Esophagus (tissue), 2 donors: ENCODE measurements around the gene NPFFR1. TPM values are rescaled to one million over a fixed set of nuclear protein-coding genes. Genes with fewer than 3 reads are reported as not detected.

Source experiments
- H3K27ac ChIP-seq, 2 donors: one replicate each; pipeline ENCODE4 v1.5.1; 2013; ENCODE audit warnings: low read depth in 2 of 2, mild to moderate bottlenecking in 2 of 2, inconsistent platforms in 1 of 2, low read length in 1 of 2, moderate library complexity in 1 of 2
- H3K27me3 ChIP-seq, 2 donors: one replicate each; pipeline ENCODE4 v1.6.1; 2013; ENCODE audit warnings: low read length in 2 of 2, control low read depth in 1 of 2, mild to moderate bottlenecking in 1 of 2; ENCODE audit not compliant: insufficient read depth in 2 of 2, control insufficient read depth in 1 of 2
- H3K36me3 ChIP-seq, 2 donors: one replicate each; pipeline ENCODE4 v1.6.1; 2013; ENCODE audit warnings: low read length in 1 of 2; ENCODE audit not compliant: control insufficient read depth in 2 of 2, insufficient read depth in 2 of 2
- H3K4me1 ChIP-seq, 2 donors: one replicate each; pipeline ENCODE4 v1.6.1; 2013; ENCODE audit warnings: low read length in 1 of 2; ENCODE audit not compliant: control insufficient read depth in 2 of 2, insufficient read depth in 2 of 2
- H3K4me3 ChIP-seq, 2 donors: one replicate each; pipeline ENCODE4 v1.5.1; 2013; ENCODE audit warnings: low read length in 2 of 2, mild to moderate bottlenecking in 2 of 2, low read depth in 1 of 2, moderate library complexity in 1 of 2
- H3K9me3 ChIP-seq, 2 donors: one replicate each; pipeline ENCODE4 v1.6.1; 2013; ENCODE audit warnings: mild to moderate bottlenecking in 2 of 2, low read depth in 1 of 2, low read length in 1 of 2, moderate library complexity in 1 of 2; ENCODE audit not compliant: control insufficient read depth in 2 of 2, insufficient read depth in 1 of 2
- WGBS, 2 donors: extraction: QIAGEN DNeasy Blood & Tissue Kit; methylation state at CpG; one replicate each; pipeline ENCODE4 v1.1.7; 2013; 5-methylcytosine and 5-hydroxymethylcytosine counted together
- polyA plus RNA-seq, 2 donors: library from polyadenylated mRNA; stranded (reverse); fragments of 200-250 nt; gene quantifications; one replicate each; pipeline ENCODE4 v1.2.3, GENCODE V29; 2013
- donor health status: healthy with polysubstance abuse.
- donor health status: Bipolar disorder and iron deficiency.

The NPFFR1 gene
- polyA plus RNA-seq, 2 donors = 0.01 to 0.02 TPM

- WGBS, 2 donors = 21 to 23% methylated on average over 1 of the region's 1 CpG
Observed at GRCh38 chr10:70221030-70221429, 62.8 kb downstream of the NPFFR1 start.

DNA sequence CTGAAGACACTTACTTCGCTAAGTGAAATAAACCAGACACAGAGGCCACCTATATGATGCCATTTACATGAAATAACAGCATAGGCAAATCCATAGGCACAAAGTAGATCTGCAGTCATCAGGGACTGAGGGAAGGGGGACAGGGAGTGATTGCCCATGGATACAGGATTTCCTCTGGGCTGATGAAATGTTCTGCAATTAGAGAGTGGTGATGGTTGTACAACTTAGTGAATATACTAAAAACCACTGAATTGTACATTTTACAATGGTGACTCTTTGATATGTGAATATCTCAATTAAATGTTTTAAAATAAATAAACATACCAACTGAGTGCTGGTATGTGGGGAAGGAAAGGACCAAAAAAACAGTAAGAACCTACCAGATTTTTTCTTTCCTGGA is 70.9 kb downstream of the NPFFR1 start:
- no peak overlapping the region for H3K4me3 ChIP-seq
- H3K4me1 ChIP-seq = no peaks in the 10 kb centered on the region
- WGBS, 2 donors = 100% methylated on average over 1 of the region's 1 CpG
- H3K27me3 ChIP-seq = no peaks in the 10 kb centered on the region
- peaks cover 7 to 13% of the 10 kb centered on the region in 2 donors for H3K36me3 ChIP-seq
- H3K9me3 ChIP-seq = no peaks in the 10 kb centered on the region
- no peak overlapping the region for H3K27ac ChIP-seq

More at GRCh38 chr10:70221030-70221429, 62.8 kb downstream of the NPFFR1 start:
- no peaks in the 10 kb centered on the region for H3K4me1 ChIP-seq
- no peaks in the 10 kb centered on the region for H3K9me3 ChIP-seq
- no peak overlapping the region for H3K27ac ChIP-seq
- peaks cover 2 to 3% of the 10 kb centered on the region in 2 donors for H3K36me3 ChIP-seq
- no peak overlapping the region for H3K4me3 ChIP-seq
- H3K27me3 ChIP-seq = no peaks in the 10 kb centered on the region

GRCh38 chr10:70212277-70212676 is 71.5 kb downstream of the NPFFR1 start:
- Histone ChIP-seq H3K9me3 (no peaks in the 10 kb centered on the region), H3K27me3 (no peaks in the 10 kb centered on the region), H3K27ac (no peak overlapping the region), H3K4me1 (no peaks in the 10 kb centered on the region), H3K36me3 (peaks cover 8 to 15% of the 10 kb centered on the region in 2 donors), H3K4me3 (no peak overlapping the region)

- 97% methylated on average over 4 to 5 of the region's 5 CpGs for WGBS, 2 donors
- no peaks in the 10 kb centered on the region for H3K4me1 ChIP-seq
- H3K4me3 ChIP-seq = no peak overlapping the region
- H3K27me3 ChIP-seq = no peaks in the 10 kb centered on the region
- H3K36me3 ChIP-seq = peaks cover 9 to 17% of the 10 kb centered on the region in 2 donors
- no peaks in the 10 kb centered on the region for H3K9me3 ChIP-seq
- H3K27ac ChIP-seq = no peak overlapping the region
Observed at GRCh38 chr10:70206762-70207161, 77.0 kb downstream of the NPFFR1 start.

DNA sequence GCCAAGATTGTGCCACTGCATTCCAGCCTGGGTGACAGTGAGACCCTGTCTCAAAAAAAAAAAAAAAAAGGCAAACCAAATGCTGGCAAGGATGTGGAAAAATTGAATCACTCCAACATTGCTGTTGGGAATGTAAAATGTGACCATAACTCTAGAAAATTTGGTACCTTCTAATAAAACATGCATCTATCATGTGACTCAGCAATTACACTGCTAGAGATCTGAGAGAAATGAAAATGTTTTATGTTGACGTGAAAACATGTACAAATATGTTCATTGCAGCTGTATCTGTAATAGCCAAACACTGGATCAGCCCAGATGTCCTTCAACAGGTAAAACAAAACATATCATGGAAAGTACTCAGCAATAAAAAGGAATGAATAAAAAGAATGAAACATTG is 82.7 kb downstream of the NPFFR1 start:
- H3K27ac ChIP-seq = no peak overlapping the region
- 92 to 93% methylated on average over 1 of the region's 1 CpG for WGBS, 2 donors
- no peaks in the 10 kb centered on the region for H3K4me1 ChIP-seq
- H3K9me3 ChIP-seq = no peaks in the 10 kb centered on the region
- H3K27me3 ChIP-seq = no peaks in the 10 kb centered on the region
- H3K4me3 ChIP-seq = no peak overlapping the region
- H3K36me3 ChIP-seq = peaks cover 7 to 14% of the 10 kb centered on the region in 2 donors

GRCh38 chr10:70198696-70199466 is 84.9 kb downstream of the NPFFR1 start:
- Histone ChIP-seq H3K4me3 (no peak overlapping the region), H3K9me3 (no peaks in the 10 kb centered on the region), H3K27me3 (no peaks in the 10 kb centered on the region), H3K27ac (no peak overlapping the region), H3K36me3 (peaks cover 7 to 10% of the 10 kb centered on the region in 2 donors), H3K4me1 (no peaks in the 10 kb centered on the region)
- 95 to 97% methylated on average over 5 of the region's 5 CpGs for WGBS, 2 donors

Other genes starting within 250 kb of the NPFFR1 start
- gene MACROH2A2, start 231.2 kb downstream of the NPFFR1 start, polyA plus RNA-seq = 10 to 100 TPM in 1 of 2 donors, 1 to 10 TPM in 1; 9.4 to 17.4 TPM
- gene AIFM2, start 151.2 kb downstream of the NPFFR1 start, polyA plus RNA-seq = 10 to 100 TPM; 13.6 to 14.1 TPM
- 10 to 100 TPM; 13.6 to 17.5 TPM for gene TYSND1, start 137.3 kb downstream of the NPFFR1 start, polyA plus RNA-seq
- gene SAR1A, start 113.5 kb downstream of the NPFFR1 start, polyA plus RNA-seq = 10 to 100 TPM; 26.0 to 30.0 TPM
- 100 to 1,000 TPM; 167 to 220 TPM for gene PPA1, start 50.6 kb downstream of the NPFFR1 start, polyA plus RNA-seq
- 10 to 100 TPM in 1 of 2 donors, 1 to 10 TPM in 1; 3.1 to 29.2 TPM for gene LRRC20, start 98.6 kb upstream of the NPFFR1 start, polyA plus RNA-seq
- 10 to 100 TPM; 18.1 to 18.7 TPM for gene EIF4EBP2, start 120.1 kb upstream of the NPFFR1 start, polyA plus RNA-seq
- gene NODAL, start 157.7 kb upstream of the NPFFR1 start, polyA plus RNA-seq = under 1 TPM; 0.04 to 0.20 TPM
- 1 to 10 TPM; 2.1 to 3.4 TPM for gene PALD1, start 194.8 kb upstream of the NPFFR1 start, polyA plus RNA-seq